HG03378 (cell line): ENCODE measurements around the gene TIMP2.

ENCODE experiments used
- ATAC-seq: cut with Tn5 transposase; IDR thresholded peaks from one replicate; pipeline ENCODE4 v1.9.1; 2021; ENCODE audit warnings: mild to moderate bottlenecking, moderate library complexity; ENCODE audit not compliant: unreplicated experiment

TIMP2 gene

GRCh38 chr17:78819806-78820792, 105.1 kb downstream of the TIMP2 start:
- no peak for ATAC-seq

GRCh38 chr17:78819402-78819801, 105.8 kb downstream of the TIMP2 start:
- ATAC-seq, result no peak

- ATAC-seq, result no peak
These were observed 106.3 kb downstream of the TIMP2 start for GRCh38 chr17:78818932-78819331.

GRCh38 chr17:78818152-78818846, 106.9 kb downstream of the TIMP2 start:
- ATAC-seq, result no peak

GRCh38 chr17:78817123-78817522, 108.1 kb downstream of the TIMP2 start:
- no peak for ATAC-seq

- ATAC-seq, result no peak
These were observed 109.5 kb downstream of the TIMP2 start for GRCh38 chr17:78815696-78816095.

GRCh38 chr17:78812855-78813254, 112.3 kb downstream of the TIMP2 start:
- ATAC-seq, result no peak

GRCh38 chr17:78808163-78808562, 117.0 kb downstream of the TIMP2 start:
- ATAC-seq, result no peak

GRCh38 chr17:78806451-78806850, 118.7 kb downstream of the TIMP2 start:
- ATAC-seq, result no peak

- ATAC-seq, result no peak
These were observed 119.9 kb downstream of the TIMP2 start for GRCh38 chr17:78805301-78805700.

- ATAC-seq, result no peak
These were observed 120.4 kb downstream of the TIMP2 start for GRCh38 chr17:78804777-78805176.

GRCh38 chr17:78803186-78803845, 121.9 kb downstream of the TIMP2 start:
- no peak for ATAC-seq
